HG03469 (cell line): ENCODE measurements around the gene SYNPR.

Experiments used
- ATAC-seq: cut with Tn5 transposase; IDR thresholded peaks from one replicate; pipeline ENCODE4 v1.9.1; 2021; ENCODE audit warnings: mild to moderate bottlenecking, moderate library complexity, moderate number of reproducible peaks; ENCODE audit not compliant: unreplicated experiment

Gene SYNPR

DNA sequence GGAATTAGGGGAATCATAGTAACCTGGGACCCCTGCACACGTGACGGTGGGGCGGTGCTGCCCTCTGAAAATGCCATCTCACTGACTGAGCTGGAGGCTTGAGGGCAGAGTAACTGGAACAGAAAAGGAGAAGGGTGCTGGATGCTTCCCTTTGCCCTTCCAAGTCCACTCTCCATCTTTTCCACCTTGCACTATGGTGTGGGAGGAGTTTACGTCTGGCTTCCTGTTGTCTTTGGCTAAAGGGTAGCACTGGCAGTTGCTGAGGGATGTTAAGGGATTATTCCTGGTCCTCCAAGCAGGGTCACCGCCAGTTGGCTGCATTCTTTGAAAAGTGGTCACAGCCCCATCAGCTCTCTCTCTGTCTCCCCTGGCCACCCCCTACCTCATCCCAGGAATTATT is 245.0 kb downstream of the SYNPR start:
- ATAC-seq: no peak

DNA sequence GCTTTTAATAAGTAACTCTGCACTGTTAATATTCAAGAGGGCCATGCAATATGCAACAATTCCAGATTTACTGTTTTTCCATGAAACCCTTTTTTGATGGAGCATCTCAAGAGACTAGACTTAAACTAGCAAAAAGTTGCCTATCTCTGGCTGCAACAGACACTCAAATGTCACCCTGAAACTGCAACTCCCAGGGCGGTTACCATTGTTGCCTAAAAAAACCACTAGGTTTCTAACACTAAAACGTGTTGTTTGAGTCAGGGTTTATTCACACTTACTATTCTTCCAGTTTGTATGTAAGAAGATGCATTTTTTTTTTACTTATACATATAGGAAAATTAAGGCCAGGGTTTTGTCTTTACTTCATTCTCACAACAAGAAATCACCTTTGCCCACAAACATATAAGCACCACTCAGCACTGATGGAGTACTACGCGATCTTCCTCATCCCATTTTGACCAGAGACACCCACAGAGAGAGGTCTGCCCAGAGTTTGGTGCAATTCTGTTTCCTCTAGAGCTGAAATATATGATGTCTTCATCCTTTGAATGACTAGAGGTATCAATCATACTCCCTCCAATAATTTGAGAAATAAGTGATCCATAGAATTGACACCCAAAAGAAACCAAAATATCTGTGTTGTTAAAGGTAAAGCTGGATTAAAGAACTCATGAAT is 250.4 kb downstream of the SYNPR start:
- ATAC-seq: no peak

GRCh38 chr3:63532521-63532920 is 254.4 kb downstream of the SYNPR start:
- ATAC-seq: no peak

- no peak for ATAC-seq
These were observed 260.8 kb downstream of the SYNPR start for GRCh38 chr3:63538919-63539318.

GRCh38 chr3:63555767-63556166 is 277.7 kb downstream of the SYNPR start:
- no peak for ATAC-seq

GRCh38 chr3:63556401-63556800 is 278.3 kb downstream of the SYNPR start:
- no peak for ATAC-seq

- ATAC-seq: peak; percentile 72
These were observed 279.8 kb downstream of the SYNPR start for GRCh38 chr3:63557912-63558311.

DNA sequence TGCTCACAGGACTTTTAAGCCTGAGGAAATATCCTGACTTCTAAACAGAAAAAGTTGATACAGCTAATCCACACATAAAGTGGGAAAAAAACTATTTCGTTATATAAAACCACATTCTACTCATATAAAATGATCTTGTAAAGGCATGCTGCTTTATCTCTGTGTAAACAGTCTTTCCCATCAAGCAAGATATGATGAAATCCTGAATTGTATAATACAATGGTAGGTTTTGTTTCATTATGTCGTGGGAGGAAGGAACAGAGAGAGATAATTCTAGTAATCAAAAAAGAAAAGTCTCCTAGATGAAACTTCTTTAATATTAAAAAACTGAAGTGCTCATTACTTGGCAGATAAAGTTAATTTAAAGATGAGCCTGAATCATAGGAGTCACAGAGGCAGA is 281.8 kb downstream of the SYNPR start:
- ATAC-seq: no peak

- ATAC-seq: no peak
These were observed 283.8 kb downstream of the SYNPR start for GRCh38 chr3:63561879-63562278.

DNA sequence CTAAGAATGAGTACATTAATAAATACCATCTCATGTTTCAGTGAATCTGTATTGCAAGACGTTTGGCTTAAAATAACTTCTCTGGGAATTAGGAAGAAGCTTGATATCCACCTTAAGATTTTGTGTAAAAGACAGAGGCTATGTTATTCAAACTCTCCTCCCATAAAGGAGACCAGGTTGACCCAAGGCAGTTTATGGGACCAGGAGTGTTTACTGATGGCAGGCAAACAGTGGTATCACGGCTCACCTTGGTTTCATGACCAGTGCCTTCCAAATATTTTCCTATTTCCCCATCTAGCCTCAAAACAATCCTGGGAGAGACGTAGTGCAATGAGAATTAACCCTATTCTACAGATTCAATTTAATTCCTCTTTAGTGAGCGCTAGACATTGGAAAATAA is 284.2 kb downstream of the SYNPR start:
- no peak for ATAC-seq

DNA sequence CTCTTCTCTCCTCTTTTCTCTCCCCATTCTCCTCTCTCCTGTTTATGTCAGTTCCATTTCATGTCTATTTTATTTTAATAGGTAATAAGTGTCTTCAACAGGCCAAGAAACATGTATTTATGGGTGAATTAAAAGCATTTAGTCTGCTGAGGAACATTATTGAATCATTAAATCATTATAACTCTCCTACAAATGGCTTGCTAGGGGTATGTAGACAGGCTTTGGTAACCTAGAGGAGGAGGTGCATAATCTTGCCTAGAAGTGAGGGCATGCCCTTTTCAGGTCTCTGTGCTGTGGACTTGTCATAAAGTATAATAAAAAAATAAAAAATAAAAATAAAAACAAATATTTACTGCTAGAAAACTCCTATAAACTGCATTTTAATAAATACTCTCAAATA is 285.5 kb downstream of the SYNPR start:
- no peak for ATAC-seq

GRCh38 chr3:63565220-63565619 is 287.1 kb downstream of the SYNPR start:
- ATAC-seq: no peak

- ATAC-seq: no peak
These were observed 293.6 kb downstream of the SYNPR start for GRCh38 chr3:63571682-63572081.

DNA sequence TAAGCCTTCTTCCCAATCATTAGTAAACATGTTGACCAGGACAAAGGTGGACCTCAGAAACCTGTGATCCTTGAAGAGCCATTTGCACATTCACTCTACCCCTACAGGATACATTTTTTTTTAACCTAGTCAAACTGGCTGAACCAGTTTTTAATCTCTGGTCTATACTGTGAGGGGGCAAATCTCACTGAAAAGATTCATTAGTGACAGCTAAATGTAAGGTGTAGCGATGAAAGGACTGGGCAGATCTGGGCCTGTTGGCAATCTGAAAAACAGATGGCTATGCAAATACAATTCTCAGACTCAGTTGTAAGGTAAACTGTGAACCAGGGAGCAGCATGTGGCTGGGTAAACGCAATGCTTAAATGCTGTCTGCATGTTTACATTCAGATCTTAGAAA is 298.7 kb downstream of the SYNPR start:
- no peak for ATAC-seq

DNA sequence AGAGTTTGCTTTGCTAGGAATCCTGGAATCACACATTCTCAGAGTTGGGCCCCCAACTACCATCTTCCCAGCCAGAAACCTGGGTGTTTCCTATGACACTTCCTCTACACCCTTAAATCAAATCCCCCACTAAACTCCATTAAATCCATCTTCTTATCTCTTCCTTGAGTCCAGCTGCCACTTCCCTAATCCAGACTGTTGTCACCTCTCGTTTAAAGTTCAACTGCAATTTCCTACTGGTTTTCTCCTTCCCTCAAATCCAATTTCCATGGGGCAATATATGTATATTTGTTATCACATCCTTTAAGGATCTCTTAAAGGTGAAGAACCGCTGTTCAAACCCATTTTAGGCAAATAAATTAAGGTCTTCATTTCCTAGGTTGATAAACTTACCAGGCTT is 300.8 kb downstream of the SYNPR start:
- ATAC-seq: no peak

DNA sequence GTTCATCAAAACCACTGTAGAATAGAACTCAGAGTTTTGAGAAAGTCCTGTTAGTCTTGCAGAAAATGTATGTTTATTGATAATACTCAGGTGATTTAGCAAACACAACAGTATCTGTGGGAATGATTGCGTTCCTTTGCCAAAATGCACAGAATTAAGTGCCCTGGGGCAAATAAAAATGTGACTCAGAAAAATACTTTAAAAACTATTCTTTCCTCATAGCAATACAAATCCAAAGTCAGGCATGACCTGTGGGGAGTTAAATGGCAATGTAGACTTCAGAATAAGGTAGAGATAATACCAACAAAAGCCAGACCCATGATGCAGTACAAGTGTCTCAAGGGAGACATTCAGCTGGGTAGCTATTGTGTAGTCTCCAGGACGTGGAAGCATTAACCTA is 302.0 kb downstream of the SYNPR start:
- no peak for ATAC-seq

DNA sequence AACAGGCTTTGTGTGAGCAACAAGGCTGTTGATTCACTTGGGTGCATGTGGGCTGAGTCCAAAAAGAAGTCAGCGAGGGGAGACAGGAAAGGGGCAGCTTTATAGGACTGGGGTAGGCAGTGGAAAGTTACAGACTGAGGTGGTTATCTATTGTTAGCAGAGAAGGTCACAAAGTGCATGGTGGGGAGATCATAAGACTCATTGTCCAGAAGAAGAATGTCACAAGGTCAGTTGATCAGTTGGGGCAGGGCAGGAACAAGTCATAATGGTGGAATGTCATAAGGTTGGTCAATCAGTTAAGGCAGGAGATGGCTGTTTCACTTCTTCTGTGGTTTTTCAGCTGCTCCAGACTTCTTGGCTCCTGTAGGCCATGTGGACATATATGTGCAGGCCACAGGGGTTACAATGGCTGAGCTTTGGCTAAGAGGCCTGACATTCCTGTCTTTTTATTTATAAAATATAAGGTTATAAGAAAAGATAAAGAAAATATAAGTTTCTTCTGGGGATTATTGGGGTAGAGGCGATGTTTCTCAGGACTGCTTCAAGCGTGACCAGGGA is 304.9 kb downstream of the SYNPR start:
- ATAC-seq: no peak

GRCh38 chr3:63584681-63585080 is 306.6 kb downstream of the SYNPR start:
- no peak for ATAC-seq

DNA sequence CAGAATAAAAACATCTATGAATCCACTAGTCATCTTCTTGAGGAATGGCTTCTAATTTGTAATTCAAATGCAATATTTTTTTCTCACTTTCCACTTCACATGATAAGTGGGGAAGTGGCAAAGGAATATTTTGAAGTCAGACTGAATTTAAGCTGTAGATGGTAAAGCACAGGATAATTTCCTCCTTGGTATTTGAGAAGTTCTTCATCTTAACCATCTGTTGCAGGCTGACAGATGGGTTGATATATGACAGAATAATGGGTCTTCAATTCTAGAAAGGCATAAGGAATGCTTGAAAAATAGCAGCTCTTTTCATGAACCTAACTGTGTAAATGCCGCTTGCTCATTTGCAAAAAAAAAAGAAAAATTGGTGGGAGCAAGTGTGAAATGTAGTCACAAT is 307.8 kb downstream of the SYNPR start:
- ATAC-seq: no peak

- no peak for ATAC-seq
These were observed 310.8 kb downstream of the SYNPR start for GRCh38 chr3:63588895-63589294.

GRCh38 chr3:63593779-63594178 is 315.7 kb downstream of the SYNPR start:
- no peak for ATAC-seq

GRCh38 chr3:63595221-63595620 is 317.1 kb downstream of the SYNPR start:
- ATAC-seq: no peak

- no peak for ATAC-seq
These were observed 318.9 kb downstream of the SYNPR start for GRCh38 chr3:63597019-63597418.
